HCT116 (cell line): ENCODE measurements around the gene SLC11A1.

Experiments used
- JUND ChIP-seq: IDR thresholded peaks from 2 replicates; pipeline ENCODE4 v1.6.1; 2012
- REST ChIP-seq: IDR thresholded peaks from 2 replicates; pipeline ENCODE4 v1.6.1; 2012; ENCODE audit warnings: low read depth
- TF ChIP-seq, protein P1 (sequence below), 3 experiments: fragments of 200-600 bp in 1 of 3; sonication (generic) in 1 of 3; IDR thresholded peaks in 2 of 3; conservative IDR thresholded peaks in 1 of 3; 2 replicates each; pipeline ENCODE4 v1.5.1; 2012 to 2017; ENCODE audit warnings: low read depth in 2 of 3, low read length in 2 of 3, antibody characterized with exemption in 1 of 3, borderline replicate concordance in 1 of 3, control low read depth in 1 of 3, mild to moderate bottlenecking in 1 of 3, mixed read lengths in 1 of 3, mixed run types in 1 of 3, moderate library complexity in 1 of 3; ENCODE audit not compliant: insufficient read depth in 1 of 3

- TF ChIP-seq, protein P1, sequence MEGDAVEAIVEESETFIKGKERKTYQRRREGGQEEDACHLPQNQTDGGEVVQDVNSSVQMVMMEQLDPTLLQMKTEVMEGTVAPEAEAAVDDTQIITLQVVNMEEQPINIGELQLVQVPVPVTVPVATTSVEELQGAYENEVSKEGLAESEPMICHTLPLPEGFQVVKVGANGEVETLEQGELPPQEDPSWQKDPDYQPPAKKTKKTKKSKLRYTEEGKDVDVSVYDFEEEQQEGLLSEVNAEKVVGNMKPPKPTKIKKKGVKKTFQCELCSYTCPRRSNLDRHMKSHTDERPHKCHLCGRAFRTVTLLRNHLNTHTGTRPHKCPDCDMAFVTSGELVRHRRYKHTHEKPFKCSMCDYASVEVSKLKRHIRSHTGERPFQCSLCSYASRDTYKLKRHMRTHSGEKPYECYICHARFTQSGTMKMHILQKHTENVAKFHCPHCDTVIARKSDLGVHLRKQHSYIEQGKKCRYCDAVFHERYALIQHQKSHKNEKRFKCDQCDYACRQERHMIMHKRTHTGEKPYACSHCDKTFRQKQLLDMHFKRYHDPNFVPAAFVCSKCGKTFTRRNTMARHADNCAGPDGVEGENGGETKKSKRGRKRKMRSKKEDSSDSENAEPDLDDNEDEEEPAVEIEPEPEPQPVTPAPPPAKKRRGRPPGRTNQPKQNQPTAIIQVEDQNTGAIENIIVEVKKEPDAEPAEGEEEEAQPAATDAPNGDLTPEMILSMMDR (IDR thresholded peaks at IDR 0.05 in 2 of 3, conservative IDR thresholded peaks at IDR 0.05 in 1 of 3; ENCODE audit: borderline replicate concordance in 1 of 3, insufficient read depth in 1 of 3, low read depth in 2 of 3, low read length in 2 of 3) = no peak
- TF ChIP-seq JUND = no peak
- no peak for TF ChIP-seq REST
Observed at GRCh38 chr2:218360453-218360852, 21.6 kb upstream of the SLC11A1 start.
